Kidney capillary endothelial cell (primary cell): ENCODE measurements around the gene CYTH3.
"Not testable (repeated sequence)": the region's sequence is repeated elsewhere in the genome, so short reads cannot be mapped to it uniquely, and the experiment has no call there.

Source experiments
- DNase-seq: peaks from one replicate; pipeline ENCODE4 v3.0.0-alpha.2; 2018; ENCODE audit warnings: low spot score

CYTH3 gene, protein sequence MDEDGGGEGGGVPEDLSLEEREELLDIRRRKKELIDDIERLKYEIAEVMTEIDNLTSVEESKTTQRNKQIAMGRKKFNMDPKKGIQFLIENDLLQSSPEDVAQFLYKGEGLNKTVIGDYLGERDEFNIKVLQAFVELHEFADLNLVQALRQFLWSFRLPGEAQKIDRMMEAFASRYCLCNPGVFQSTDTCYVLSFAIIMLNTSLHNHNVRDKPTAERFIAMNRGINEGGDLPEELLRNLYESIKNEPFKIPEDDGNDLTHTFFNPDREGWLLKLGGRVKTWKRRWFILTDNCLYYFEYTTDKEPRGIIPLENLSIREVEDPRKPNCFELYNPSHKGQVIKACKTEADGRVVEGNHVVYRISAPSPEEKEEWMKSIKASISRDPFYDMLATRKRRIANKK

DNA sequence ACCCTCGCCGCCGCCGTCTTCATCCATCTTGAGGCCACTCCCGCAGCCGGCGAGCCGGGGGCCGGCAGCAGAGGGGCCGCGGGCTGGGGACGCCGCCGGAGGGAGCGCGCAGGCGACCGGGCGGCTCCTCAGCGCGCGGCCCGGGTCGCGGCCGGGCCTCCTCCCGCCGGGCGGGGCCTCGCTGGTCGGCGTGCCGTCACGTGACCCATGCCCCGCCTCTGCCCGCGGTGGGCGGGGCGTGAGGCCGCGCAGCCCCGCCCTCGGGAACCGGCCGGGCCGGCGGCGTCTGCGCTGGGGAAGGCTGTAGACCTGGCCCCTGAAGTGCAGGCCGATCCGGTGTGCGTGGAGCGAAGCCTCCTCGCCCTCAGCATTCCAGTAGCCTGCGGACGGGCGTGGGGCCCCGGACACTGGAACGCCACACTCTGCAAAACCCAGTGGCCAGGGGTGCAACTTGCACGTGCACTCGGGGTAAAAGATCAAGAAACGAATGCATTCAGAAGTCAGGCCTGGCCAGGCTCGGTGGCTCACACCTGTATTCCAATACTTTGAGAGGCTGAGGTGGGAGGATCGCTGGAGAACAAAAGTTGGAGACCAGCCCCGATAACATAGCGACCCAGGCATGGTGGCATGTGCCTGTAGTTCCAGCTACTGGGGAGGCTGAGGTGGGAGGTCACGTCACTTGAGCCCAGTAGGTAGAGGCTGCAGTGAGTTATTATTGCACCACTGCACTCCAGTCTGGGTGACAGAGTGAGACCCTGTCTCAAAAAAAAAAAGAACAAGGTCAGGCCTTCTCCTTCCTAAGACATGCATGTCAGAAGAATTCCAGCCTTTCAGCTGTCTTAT lies at the start of gene CYTH3:
TSS of gene CYTH3 (minus strand) at position 144 of the 843 bp plus-strand sequence. CDS start at position 27, 117 bp downstream.
- peak; percentile 79 for DNase-seq

DNA sequence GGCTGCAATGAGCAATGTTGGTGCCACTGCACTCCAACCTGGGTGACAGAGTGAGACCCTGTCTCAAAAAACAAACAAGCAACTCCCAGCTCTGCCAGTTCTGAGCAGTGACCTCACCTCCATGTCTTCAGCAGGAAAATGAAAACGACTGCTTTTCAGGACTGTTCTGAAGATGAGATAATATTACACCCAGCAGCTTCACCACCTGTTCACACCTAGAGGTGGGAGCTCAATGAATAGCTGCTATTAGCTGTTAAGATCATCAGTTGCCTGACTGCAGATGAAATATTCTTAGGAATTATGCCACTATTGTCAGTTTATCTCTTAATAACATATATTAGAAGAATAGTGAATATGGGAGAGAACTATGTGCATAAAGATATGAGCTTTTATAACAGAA lies 48.4 kb upstream of the CYTH3 start:
- DNase-seq, result no peak

DNA sequence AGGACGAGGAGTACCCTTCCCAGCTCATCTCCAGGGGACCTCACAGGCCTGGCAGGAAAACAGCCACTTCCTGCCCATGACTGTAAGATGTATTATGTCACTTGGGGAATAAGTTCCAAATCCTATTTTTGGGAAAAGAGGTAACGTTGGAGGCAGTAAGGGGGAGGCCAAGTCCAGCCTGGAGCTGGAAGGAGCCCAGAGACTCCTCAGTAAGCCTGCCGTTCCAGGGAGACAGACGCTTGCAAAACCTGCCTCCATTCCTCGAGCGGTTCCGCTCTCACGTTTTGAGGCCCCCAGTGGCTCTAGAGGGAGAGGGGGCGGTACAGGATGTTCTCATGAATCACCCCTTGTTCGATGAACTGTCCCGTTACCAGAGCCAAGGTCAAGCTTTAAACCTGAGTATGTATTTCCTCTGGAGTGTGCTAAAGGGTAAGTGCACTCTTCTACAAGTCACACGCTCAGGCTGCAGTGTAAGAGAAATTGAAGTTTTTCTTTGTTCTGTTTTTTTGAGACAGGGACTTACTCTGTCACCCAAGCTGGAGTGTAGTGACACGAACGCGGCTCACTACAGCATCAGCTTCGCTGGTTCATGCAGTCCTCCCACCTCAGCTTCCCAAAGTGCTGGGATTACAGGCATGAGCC lies 45.5 kb upstream of the CYTH3 start:
- DNase-seq, result peak; percentile 87

DNA sequence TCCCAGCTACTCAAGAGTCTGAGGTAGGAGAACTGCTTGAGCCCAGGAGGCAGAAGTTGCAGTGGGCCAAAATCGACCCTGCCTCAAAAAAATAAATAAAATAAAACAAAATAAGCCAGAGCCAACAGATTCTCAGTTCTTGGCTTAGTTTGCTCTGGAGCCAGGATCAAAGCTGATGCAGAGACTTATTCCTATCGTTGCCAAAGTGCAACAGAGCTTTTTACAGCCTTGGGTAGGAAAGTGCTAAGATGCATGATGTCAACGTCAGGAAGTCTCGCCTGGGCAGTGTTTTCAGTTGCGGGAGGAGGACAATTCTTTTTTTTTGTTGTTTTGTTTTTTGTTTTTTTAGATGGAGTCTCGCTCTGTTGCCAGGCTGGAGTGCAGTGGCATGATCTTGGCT lies 43.8 kb upstream of the CYTH3 start:
- no peak for DNase-seq

DNA sequence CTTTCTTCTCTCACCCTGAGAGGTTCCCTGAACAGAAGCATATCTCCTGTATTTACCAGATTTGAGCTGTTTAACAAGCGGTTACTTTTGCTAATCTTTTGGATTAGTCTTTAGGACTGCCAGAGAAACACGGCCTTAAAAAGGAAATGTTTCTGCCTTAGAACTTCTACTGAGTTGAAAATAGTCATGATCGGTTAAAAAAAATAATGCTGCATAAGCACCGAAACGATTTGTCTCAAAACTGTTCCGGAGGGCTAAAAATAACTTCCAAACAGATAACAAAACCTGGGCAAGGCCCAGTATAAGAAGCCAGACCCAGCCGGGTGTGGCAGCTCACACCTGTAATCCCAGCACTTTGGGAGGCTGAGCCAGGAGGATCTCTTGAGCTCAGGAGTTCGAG lies 43.3 kb upstream of the CYTH3 start:
- DNase-seq, result no peak

DNA sequence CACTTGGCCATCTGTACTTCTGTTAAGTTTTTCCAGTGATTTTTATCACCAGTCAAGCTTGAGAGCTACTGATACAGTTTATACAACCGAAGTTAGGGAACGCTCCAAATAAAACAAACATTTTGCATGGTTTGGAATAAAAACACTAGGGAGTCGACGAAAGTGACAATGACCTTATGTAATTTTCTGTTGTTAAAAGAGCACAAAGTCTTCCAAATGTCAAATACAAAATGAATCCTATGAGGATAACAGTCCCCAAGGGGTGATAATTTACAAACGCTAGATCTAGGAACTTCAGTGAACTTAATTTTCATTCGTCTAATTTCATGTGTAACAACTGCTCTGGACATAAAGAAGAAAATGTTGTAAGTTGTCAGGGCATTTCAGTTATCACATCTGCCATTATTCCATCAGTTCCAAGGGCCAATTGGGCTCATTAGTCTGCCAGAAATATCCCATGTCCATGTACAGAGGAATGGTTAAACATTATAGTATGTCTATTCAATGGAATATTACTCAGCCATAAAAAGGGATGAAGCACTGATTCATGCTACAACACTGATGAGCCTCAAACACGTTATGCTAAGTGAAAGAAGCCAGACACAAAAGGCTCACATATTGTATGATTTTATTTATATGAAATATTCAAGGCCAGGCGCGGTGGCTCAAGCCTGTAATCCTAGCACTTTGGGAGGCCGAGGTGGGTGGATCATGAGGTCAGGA lies 38.0 kb upstream of the CYTH3 start:
- DNase-seq, result no peak

DNA sequence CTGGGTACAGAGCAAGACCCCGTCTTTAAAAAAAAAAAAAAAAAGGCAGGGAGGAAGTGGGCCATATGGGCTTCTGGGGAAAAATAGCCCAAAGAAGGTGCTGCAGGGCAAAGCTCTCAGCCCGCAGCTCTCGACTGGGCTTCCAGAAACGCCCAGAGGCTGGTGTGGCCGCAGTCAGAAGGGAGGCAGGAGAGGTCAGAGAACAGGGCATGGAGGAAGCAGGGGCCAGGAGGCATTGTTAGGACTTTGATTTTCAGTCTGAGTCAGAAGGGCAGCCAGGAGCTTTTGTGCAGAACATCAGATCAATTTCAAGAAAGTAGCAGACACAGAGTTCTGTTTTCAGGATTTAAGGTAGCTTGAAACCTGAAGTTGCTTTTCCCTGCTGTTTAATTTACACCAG lies 35.3 kb upstream of the CYTH3 start:
- peak; percentile 50 for DNase-seq

DNA sequence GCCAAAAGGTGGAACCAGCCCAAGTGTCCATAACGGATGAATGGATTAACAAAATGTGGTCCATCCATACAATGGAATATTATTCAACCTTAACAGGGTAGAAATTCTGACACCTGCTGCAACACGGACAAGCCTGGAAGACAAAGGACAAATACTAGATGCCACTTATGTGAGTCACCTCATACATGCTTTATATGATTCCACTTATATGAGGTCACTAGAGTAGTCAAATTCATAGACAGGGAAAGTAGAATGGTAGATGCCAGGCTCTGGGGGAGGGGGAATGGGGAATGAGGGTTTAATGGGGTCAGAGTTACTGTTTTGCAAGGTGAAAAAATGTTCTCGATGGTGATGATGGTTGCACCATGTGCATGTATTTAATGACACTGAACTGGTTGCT lies 34.0 kb upstream of the CYTH3 start:
- DNase-seq, result peak; percentile 89

DNA sequence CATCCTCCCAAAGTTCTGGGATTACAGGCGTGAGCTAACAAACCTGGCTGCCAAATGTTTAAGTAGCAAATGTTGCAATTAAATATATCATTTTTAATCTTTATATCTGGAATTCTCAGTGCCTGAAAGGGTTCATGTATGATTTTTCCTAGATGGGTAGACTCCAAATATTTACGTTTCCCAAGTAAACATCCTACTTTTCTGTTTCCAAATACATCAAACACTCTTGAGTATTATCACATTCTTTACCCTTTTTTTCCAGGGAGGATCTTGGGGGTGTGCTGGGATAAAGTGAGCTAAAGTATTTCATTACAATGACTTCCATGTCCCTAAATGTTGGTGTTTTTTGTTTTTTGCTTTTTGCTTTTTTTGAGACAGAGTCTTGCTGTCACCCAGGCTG lies 32.9 kb upstream of the CYTH3 start:
- no peak for DNase-seq

DNA sequence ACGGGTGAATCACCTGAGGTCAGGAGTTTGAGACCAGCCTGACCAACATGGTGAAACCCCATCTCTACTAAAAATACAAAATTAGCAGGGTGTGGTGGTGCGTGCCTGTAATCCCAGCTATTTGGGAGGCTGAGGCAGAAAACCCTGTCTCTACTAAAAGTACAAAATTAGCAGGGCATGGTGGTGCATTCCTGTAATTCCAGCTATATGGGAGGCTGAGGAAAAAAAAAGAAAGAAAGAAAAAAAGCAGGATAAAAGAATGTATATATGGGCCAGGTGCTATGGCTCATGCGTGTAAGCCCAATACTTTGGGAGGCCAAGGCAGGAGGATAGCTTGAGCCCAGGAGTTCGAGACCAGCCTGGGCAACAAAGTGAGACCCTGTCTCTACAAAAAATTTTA lies 29.0 kb upstream of the CYTH3 start:
- not testable (repeated sequence) for DNase-seq

DNA sequence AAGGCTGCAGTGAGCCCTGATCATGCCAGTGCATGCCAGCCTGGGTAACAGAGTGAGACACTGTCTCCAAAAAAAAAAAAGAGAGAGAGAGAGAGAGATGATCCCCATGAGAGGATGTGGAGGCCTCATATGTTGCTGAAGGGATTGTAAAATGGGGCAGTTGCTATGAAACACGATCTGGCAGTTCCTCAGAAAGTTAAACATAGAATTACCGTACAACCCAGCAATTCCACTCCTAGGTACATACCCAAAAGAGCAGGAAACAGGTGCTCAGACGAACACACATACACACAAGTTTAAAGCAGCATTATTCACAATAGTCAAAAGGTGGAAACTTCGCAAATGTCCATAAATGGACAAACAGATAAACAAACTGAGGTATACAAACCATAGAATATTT lies 27.4 kb upstream of the CYTH3 start:
- DNase-seq, result no peak

DNA sequence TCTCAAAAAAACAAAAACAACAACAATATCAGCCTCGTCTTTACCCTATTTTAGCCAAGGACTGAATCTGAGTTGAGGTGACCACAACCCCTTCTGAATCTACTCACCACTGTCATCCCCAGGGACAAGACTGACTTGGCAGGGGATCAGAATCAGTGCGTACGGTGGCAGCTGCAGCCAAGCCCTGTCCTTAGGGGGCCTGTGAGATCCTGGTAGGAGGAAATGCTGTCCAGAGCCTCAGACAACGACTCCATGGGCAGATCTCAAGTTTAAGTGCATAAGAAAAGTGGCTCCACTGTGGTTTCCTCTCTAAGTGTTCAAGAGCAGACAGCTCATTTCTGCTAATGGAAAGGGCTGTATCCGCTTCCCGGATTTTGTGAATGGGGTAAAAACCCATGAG lies 22.4 kb upstream of the CYTH3 start:
- DNase-seq, result no peak

DNA sequence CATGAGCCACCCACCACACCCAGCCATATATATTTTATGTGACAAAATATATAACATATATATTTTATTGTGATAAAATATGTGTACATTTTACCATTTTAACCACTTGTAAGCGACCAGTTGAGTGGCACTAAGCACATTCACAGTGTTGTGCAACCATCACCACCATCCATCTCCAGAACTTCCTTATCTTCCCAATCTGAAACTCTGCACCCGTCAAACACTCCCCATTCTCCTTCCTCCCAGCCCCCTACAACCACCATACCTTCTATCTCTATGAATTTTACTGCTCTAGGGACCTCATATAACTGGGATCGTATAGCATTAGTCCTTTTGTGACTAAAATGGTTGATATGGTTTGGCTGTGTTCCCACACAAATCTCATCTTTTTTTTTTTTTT lies 20.8 kb upstream of the CYTH3 start:
- DNase-seq, result no peak

DNA sequence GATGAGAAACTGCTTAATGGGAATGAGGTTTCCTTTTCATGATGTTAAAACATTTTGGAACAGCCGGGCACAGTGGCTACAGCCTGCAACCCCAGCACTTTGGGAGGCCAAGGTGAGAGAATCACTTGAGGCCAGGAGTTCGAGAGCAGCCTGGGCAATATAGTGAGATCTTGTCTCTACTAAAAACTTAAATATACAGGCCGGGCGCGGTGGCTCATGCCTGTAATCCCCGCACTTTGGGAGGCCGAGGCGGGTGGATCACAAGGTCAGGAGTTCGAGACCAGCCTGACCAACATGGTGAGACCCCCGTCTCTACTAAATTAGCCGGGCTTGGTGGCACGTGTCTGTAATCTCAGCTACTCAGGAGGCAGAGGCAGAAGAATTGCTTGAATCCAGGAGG lies 19.5 kb upstream of the CYTH3 start:
- not testable (repeated sequence) for DNase-seq

DNA sequence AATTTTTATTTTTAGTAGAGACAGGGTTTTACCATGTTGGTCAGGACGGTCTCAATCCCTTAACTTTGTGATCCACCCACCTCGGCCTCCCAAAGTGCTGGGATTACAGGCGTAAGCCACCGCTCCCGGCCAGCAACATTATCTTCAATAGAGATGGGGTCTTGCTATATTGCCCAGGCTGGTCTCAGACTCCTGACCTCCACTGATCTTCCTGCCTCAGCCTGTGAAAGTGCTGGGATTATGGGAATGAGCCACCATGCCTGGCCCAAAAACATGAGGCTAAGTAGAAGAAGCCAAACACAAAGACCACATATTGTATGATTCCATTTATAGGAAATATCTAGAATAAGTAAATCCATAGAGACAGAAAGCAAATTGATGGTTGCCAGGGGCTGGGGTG lies 19.1 kb upstream of the CYTH3 start:
- no peak for DNase-seq

DNA sequence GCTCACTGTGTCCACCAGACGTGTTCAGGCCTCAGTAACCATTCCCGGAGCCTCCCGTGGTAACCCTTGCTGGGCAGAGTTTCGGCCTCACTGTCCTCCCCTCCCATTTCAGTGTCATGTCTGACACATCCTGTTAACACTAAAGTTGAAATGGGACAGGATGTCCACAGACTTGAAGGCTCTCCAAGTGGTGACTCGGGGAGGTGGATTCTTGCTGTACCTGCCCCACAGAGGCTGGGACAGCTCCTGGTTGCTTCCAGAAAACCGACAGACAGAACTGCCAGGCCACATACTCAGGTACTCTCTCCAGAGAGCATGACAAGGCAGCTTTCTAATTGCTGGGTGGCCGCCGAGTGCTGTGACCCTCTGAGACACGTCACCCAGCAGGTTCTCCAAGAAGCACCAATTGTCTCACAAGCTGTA lies 17.9 kb upstream of the CYTH3 start:
- DNase-seq, result no peak

DNA sequence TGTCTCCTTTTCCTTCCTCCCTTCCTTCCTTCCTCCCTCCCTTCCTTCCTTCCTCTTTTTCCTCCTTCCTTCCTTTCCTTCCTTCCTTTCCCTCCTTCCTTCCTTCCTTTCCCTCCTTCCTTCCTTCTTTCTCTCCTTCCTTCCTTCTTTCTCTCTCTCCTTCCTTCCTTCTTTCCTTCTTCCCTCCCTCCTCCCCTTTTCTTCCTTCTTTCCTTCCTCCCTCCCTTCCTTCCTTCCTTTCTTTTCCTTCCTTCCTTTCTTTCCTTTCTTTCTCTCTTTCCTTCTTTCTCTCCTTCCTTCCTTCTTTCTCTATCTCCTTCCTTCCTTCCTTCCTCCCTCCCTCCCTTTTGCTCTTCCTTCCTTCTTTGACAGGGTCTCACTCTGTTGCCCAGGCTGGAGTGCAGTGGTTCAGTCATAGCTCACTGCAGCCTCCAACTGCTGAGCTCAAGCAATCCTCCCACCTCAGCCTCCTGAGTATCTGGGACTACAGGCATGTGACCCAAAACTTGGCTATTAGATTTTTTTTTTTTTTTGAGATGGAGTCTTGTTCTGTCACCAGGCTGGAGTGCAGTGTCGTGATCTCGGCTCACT lies 15.9 kb upstream of the CYTH3 start:
- DNase-seq, result no peak

DNA sequence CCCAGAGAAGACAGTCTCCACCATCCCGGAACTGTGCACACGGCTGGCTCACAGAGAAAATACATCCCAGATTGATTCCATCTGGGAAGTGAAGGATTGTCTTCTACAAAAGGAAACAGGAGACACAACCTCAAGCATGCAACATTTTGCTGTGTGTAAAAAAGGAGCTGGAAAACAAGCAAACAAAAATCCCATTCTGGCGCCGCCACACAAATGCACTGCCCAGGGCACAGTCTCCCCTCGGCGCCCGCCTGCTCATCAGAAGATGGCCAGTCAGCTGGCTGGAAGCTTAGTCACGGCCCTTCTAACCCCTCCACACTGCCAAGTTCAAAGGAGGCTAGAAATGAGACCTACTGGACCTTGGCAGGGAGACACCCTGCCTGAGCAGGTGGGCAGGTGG lies 14.1 kb upstream of the CYTH3 start:
- DNase-seq, result no peak

DNA sequence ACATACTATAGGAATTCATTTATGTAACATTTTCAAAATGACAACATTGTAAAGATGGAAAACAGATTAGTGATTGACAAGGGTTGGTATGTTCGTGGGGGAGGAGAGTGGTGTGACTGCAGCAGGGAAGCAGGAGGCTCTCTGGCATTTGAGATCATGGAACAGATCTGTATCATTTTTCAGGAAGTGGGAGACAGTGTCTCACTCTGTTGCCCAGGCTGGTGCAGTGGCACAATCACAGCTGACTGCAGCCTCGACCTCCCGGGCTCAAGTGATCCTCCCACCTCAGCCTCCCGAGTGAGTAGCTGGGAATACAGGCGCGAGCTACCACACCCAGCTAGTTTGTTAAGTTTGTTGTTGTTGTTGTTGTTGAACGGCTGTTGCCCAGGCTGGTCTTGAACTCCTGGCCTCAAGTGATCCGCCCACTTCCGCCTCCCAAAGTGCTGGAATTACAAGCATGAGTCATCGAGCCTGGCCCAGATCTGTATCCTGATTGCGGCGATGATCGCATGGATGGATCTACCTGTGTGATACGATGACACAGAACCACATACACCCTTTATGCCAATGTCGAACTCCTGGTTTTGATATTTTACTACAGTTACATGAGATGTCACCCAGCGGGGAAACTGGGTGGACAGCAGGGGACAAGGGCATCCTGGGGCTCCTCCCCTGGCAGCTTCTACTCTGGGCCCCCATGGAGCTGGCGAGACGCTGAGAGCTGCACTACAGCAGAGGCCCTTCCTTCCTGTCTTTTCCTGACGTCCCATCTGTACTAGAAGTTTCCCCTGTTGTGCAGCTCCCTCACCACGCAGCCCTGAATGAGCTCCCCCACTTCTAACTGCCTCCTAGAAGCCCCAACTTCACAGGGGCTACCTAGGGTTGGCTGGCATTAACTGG lies 12.3 kb upstream of the CYTH3 start:
- DNase-seq, result no peak

DNA sequence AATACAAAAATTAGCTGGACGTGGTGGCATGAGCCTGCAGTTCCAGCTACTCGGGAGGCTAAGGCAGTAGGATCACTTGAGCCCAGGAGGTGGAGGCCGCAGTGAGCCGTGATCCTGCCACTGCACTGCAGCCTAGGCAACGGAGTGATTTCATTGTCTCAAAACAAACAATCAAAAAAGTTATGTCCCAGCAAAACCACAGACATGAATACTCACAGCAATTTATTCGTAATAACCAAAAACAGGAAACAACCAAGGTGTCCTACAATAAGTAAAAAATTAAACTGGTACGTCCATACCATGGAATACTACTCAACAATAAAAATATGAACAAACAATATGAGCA lies 11.6 kb upstream of the CYTH3 start:
- DNase-seq, result no peak
